ENCODE measurements around the gene RUNDC3A.

- no peak for TF ChIP-seq USF2 (IDR thresholded peaks at IDR 0.05; ENCODE audit: low read length)
- no peak for TF ChIP-seq TAF1 (IDR thresholded peaks at IDR 0.05; ENCODE audit: low read depth, low read length)
- TF ChIP-seq, protein P1, sequence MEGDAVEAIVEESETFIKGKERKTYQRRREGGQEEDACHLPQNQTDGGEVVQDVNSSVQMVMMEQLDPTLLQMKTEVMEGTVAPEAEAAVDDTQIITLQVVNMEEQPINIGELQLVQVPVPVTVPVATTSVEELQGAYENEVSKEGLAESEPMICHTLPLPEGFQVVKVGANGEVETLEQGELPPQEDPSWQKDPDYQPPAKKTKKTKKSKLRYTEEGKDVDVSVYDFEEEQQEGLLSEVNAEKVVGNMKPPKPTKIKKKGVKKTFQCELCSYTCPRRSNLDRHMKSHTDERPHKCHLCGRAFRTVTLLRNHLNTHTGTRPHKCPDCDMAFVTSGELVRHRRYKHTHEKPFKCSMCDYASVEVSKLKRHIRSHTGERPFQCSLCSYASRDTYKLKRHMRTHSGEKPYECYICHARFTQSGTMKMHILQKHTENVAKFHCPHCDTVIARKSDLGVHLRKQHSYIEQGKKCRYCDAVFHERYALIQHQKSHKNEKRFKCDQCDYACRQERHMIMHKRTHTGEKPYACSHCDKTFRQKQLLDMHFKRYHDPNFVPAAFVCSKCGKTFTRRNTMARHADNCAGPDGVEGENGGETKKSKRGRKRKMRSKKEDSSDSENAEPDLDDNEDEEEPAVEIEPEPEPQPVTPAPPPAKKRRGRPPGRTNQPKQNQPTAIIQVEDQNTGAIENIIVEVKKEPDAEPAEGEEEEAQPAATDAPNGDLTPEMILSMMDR (IDR thresholded peaks at IDR 0.05; ENCODE audit: control extremely low read depth in 1 of 3, insufficient read depth in 1 of 3, low read depth in 1 of 3, low read length in 3 of 3), result no peak
- TF ChIP-seq EP300 (IDR thresholded peaks at IDR 0.05; ENCODE audit: borderline replicate concordance in 1 of 2, low read depth in 2 of 2, low read length in 2 of 2), result no peak
- no peak for TF ChIP-seq POLR2AphosphoS5 (IDR thresholded peaks at IDR 0.05; ENCODE audit: low read depth, low read length)
- TF ChIP-seq CEBPB (IDR thresholded peaks at IDR 0.05; ENCODE audit: low read depth, low read length), result no peak
- no peak for TF ChIP-seq SP1 (IDR thresholded peaks at IDR 0.05; ENCODE audit: low read depth, low read length)
These were observed 45.7 kb upstream of the RUNDC3A start for GRCh38 chr17:44262654-44263225.
